Measurements from ENCODE around the gene TMEM198.

The TMEM198 gene

GRCh38 chr2:219526320-219527075 is 17.3 kb upstream of the TMEM198 start:
- no peak for DNase-seq (ENCODE audit: low read depth)

DNA sequence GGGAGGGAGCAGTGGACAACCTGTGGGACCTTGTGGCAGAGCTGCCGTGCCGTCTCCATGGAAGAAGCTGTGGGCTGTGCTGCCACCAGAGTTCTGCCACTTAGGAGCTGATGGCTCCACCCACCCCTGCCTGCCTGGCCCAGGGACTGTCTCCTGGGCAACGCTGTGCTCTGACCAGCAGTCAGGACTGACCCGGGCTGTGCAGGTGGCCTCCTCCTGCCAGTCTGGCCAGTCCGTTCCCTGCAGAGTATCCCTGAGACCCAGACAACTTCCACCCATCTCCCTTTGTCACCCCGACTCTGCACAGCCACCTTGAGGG is 16.8 kb upstream of the TMEM198 start:
- no peak for DNase-seq (ENCODE audit: low read depth)

GRCh38 chr2:219527472-219527871 is 16.4 kb upstream of the TMEM198 start:
- no peak for DNase-seq (ENCODE audit: low read depth)

DNA sequence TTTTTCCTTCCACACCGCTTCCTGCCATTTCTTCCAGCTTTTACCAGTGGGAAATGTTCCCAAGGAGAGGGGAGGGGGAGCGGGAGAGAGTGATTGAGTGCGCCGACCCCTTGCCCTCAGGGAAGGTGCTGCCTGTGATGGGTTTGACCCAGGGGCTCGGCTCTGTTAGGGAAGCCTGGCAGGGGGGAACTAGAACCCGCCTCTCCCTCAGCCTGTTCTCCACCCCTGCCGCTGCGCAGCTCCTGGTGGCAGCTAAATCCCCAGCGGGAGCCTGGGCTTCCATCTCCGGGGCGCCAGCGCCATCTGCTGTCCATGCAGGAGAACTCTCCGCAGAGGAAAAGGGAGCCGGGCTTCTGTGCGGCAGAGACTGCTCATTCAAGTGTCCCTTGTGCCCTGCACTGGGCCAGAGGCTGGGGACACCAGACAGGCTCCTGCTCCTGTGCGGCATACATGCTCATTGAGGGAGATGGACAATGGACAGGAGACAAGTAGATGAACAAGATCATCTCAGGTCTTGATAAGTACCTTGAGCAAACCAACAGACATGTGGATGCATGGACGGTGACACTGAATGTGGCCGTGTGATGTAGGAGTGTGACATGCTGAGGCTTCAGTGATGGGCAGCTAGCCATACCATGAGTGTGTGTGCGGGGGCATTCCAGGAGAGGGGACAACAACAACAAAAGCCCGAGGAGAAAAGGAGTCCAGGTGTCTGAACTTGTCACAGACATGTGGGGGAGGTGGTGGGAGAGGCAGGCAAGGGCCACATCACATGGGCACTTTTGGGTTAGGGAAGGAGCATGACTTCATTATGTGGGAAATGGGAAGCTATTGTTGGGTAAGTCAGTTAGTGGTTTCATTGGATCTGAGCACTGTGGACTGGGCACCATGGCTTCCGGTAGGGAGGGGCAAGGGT is 13.5 kb upstream of the TMEM198 start:
- peak; percentile 80 for DNase-seq (ENCODE audit: low read depth)

GRCh38 chr2:219531639-219532377 is 12.0 kb upstream of the TMEM198 start:
- DNase-seq (ENCODE audit: low read depth) = no peak

DNA sequence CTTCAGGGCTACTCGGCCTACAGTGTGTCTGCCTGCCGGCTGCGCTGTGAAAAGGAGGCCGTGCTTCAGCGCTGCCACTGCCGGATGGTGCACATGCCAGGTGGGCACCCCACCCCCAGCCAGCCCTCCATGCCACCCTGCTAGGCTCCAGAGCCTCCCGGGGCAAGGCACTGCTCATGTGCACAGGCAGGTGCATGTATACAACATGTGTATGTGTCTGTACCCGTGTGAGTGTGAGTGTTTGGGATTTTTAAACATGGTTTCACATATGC is 11.5 kb upstream of the TMEM198 start:
- DNase-seq (ENCODE audit: low read depth) = no peak

DNA sequence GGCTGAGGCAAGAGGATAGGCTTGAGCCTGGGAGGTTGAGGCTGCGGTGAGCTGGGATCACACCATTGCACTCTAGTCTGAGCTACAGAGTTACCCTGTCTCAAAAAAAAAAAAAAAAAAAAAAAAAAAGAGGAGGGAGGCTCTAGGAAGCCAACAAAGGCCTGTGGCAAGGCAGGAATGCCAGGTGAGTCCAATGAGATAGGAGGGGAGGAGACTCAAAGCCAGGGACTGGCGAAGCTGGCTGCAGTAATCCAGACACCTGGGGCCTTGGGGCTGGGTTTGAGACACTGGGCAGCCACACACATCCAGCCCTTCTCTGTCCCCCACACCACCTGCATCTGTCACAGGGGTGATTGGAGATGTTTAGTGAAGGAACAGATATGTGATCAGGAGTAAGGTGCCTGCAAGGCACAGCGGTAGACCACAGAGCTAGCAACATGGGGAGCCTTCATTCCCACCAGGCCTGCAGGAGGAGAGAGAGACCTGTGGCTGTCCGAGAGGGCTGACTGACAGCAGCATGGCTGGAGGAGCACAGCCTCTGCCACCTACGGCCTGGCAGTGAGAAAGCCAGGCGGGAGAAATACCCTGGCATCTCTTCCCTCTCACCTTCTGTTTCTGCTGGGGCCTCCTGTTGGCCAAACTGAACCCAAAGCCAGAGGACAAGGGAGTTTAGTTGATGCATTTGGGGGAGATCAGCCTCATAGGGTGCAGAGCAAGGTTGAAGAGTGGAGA is 9.7 kb upstream of the TMEM198 start:
- DNase-seq (ENCODE audit: low read depth) = no peak

DNA sequence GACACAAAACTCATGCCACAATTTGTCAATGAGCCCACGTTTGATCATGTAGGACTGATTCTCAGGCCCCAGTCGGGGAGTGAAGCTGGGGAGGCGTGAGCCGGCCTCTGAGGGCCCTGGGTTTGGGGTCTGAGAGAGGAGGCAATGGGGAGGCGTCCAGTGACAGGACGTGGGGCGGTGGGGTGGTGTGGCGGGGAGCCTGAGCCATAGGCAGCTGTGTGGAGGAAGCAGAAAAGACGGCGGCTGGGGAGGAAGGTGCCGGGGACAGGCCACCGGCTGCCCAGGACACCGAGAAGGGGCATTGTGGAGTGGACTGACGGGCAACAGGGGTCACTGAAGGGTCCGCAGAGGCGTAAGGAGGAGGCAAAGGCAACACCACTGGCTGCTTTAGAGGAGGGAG is 7.4 kb upstream of the TMEM198 start:
- DNase-seq (ENCODE audit: low read depth) = no peak

- DNase-seq (ENCODE audit: low read depth) = no peak
Measured at GRCh38 chr2:219536967-219537366, 6.9 kb upstream of the TMEM198 start.

- DNase-seq (ENCODE audit: low read depth) = no peak
Measured at GRCh38 chr2:219537657-219538488, 6.0 kb upstream of the TMEM198 start.

DNA sequence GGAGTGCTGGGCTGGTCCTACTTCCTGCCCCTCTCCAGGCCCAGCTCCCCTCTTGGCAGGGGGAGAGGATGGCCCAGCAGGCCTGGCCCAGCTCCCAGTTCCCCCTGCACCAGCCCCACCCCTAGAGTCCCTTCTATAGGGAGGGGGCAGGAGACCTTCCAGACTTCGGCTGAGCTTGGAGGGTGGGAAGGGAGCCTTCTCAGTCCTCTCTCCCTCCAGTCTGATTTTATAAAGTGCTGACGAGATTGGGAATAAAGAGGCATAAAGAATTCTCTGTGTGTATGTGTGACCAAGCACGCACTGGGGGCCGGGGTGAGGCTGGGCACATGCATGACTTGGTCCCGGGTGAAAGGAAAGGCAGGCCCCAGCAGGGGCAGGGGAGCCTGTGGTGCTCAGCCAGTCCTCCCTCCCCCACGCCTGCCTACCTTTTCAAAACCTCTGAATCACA is 5.3 kb upstream of the TMEM198 start:
- DNase-seq (ENCODE audit: low read depth) = no peak

GRCh38 chr2:219538956-219539788 is 4.7 kb upstream of the TMEM198 start:
- DNase-seq (ENCODE audit: low read depth) = no peak

- DNase-seq (ENCODE audit: low read depth) = no peak
Measured at GRCh38 chr2:219539926-219540678, 3.7 kb upstream of the TMEM198 start.

DNA sequence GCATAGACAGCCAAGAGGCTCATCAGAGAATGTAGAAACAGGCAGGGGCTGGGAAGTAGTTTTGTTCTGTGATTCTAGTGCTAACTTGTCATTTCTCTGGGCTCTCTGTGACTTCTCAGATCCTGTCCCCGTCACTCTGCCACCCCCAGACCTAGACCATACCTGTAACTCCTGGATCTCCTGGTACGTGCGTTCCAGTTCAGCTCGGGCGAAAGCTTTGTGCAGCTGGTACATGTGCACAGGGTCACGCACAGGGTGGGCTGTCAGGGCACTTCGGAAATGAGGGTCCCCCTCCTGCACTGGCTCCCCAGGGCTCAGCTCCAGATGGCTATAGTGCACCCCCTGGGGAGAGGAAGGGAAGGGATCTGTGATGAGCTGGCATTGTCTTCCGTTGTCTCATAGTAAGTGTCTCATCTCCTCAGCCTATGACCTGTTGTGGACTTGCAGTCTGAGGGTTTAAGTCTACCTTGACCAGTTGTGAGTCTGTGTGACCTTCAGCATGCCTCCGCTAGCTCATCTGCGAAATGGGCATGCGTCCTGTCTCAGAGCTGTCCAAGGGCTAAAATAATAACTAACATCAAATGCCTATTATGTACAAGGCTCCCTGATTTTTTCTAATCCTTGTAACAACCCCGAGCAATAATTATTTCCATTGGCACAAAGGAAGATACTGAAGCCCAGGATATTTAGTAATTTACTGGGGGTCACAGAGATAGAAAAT is 2.9 kb upstream of the TMEM198 start:
- no peak for DNase-seq (ENCODE audit: low read depth)

DNA sequence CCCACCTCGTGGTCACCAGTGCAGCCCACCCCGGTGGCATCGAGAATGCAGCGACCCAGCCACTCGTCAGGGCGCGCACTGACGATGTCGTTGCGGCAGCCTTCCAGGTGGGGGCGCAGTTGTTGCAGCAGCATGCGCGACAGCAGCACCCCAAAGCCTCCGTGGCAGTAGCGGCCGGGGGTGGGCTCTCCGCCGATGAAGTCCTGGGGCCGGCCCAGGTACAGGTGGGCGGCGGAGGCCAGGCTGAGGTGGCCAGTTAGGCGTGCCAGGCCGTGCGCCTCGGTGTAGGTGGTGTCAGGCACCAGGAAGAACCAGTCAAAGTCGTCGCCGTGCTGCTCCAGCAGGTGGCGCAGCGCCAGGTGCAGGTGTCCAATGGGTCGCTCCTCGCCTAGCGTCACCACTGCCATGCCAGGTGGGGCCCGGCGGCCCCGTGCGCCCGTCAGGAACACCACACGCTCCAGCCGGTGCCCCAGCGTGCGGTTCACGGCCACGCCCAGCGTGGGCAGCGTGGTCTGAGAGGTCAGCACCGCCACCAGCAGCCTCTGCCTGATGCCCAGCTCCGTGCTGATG is 2.1 kb upstream of the TMEM198 start:
- peak; percentile 71 for DNase-seq (ENCODE audit: low read depth)

DNA sequence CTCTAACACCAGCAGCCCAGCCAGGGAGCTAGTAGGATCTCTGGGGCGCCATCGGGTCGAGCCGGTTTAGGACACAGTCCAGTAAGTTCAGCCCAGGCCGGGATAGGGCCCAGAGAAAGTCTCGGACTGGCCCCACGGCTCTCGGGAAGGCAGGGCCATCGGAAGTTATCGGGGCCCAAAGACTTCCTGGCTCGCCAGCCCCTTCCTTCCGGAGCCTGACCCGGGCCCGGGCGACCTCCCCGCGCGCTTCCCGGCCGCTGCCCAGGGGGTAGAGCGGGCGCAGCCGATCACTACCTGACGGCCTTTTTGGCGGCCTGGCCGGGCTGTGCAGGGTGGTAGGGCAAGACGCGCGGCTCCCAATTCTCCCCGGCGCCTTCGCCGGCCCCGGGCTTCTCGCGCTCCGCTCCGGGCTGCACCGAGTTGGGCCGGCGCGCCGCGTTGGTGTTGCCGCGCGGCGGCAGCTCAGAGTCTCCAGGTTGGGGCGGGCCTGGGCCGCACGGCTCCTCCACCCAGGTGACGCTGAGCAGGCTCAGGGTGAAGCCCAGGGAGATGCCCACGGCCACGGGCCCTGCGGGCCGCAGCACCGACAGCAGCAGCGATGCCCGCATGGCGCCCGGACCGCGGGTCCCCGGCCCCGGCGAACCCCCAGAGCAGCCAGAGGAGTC is 765 bp upstream of the TMEM198 start:
- DNase-seq (ENCODE audit: low read depth) = no peak

DNA sequence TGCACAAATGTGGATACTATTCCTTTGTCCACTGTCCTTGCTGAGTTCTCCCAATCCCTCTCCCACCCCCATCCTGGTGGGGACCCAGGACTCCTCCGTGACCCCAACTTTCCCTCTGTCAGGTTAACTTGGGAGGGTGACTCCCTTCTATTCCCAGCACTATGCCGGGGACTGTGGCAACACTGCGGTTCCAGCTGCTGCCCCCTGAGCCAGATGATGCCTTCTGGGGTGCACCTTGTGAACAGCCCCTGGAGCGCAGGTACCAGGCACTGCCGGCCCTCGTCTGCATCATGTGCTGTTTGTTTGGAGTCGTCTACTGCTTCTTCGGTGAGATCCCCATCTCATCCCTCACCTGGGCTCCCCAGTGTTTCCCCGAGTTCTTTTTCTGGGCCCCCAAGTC is 739 bp downstream of the TMEM198 start:
- no peak for DNase-seq (ENCODE audit: low read depth)

GRCh38 chr2:219545295-219545942 is 1.6 kb downstream of the TMEM198 start:
- no peak for DNase-seq (ENCODE audit: low read depth)
